Measurements from ENCODE around the gene ROBO1. TPM values are rescaled to one million over a fixed set of nuclear protein-coding genes. Genes with fewer than 3 reads are reported as not detected.

ROBO1 gene
- total RNA-seq, result 66.8 and 69.5 TPM in 2 replicates

GRCh38 chr3:79767905-79768267, at the start of gene ROBO1:
TSS of gene ROBO1 (minus strand) at chr3:79767998.

